WI38 (cell line): ENCODE measurements around the gene ERP27.

Experiments used
- H3K4me3 ChIP-seq: 2 replicates; pipeline ENCODE4 v1.5.1; 2011; ENCODE audit warnings: low read depth, mild to moderate bottlenecking, control low read depth, low read length
- TF ChIP-seq, protein P1 (sequence below): IDR thresholded peaks from 2 replicates; pipeline ENCODE4 v1.5.1; 2012; ENCODE audit warnings: low read depth, mild to moderate bottlenecking, control low read depth, low read length

ERP27 gene

DNA sequence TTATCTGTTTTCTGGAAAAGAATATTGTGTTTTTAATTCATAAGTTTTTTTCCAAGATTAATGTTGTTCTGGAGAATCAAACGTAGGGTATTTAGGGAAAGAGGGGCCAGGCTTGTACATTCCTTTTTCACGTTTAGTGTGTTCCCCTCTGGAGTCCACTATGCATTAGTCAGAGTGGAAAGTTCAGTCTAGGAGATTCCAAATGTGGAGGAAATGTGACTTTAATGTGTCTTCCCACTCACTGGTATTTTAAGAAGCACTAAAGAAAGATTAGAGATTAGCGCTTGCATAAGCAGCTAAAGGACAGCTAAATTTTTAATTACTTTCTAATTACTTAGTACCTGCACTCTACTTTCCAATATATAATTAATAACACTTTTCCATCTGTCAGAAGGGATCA, 30.1 kb upstream of the ERP27 start:
- TF ChIP-seq, protein P1, sequence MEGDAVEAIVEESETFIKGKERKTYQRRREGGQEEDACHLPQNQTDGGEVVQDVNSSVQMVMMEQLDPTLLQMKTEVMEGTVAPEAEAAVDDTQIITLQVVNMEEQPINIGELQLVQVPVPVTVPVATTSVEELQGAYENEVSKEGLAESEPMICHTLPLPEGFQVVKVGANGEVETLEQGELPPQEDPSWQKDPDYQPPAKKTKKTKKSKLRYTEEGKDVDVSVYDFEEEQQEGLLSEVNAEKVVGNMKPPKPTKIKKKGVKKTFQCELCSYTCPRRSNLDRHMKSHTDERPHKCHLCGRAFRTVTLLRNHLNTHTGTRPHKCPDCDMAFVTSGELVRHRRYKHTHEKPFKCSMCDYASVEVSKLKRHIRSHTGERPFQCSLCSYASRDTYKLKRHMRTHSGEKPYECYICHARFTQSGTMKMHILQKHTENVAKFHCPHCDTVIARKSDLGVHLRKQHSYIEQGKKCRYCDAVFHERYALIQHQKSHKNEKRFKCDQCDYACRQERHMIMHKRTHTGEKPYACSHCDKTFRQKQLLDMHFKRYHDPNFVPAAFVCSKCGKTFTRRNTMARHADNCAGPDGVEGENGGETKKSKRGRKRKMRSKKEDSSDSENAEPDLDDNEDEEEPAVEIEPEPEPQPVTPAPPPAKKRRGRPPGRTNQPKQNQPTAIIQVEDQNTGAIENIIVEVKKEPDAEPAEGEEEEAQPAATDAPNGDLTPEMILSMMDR = no peak
- no peak overlapping the region for H3K4me3 ChIP-seq

DNA sequence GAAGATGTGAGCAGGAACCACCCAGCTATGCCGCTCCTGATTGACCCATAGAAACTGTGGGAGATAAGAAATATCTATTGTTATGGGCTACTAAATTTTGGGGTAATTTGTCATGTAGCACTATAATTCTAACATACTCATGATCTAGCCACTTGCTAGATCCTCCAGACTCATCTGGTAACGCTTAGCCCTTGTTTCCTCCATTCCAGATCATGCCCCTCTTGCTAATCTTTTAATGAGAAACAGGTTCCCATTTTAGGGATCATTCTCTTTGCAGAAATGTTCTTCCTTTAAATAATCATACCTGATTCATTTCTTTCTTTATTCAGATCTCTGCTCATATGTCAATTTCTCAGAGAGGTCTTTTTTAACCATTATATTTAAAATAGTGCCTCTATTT, 26.9 kb upstream of the ERP27 start:
- H3K4me3 ChIP-seq = no peak overlapping the region
- TF ChIP-seq, protein P1 = no peak

DNA sequence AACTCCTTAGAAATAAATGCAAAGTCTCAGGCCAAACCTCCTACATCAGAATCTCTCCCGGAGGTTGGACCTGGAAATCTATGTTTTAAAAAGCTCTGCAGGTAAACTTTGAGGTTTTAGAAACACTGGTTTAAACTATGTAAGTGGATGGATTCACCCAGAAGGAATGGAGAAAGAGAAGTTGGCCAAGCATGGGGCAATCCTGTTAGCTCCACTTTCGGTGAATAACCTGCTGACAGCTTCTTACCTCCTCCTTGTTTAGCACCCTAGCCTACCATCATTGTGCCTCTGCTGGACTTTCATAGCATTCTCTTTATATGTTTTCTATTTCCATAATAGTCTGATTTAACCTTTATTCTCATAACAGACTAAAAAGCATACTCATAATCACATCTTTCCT, 26.1 kb upstream of the ERP27 start:
- TF ChIP-seq, protein P1 = no peak
- H3K4me3 ChIP-seq = no peak overlapping the region

DNA sequence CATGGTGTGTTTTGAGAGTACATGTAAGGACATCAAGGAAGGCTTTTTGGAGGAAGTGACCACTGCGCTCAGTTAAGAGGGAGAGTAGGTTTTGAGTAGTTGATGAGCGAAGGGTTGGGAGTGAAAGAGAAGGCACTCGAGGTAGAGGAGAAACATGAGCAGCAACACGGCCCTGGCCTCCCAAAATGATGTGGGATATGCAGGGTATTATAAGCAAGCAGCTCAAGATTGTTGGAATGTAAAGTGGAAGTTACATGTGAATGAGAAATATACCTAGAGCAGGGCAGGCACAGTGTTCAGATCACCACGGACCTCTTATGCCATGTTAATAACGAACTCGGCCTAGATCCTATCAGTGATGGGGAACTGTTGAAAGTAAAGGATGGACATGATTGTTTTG, 25.2 kb upstream of the ERP27 start:
- H3K4me3 ChIP-seq = no peak overlapping the region
- TF ChIP-seq, protein P1 = no peak

DNA sequence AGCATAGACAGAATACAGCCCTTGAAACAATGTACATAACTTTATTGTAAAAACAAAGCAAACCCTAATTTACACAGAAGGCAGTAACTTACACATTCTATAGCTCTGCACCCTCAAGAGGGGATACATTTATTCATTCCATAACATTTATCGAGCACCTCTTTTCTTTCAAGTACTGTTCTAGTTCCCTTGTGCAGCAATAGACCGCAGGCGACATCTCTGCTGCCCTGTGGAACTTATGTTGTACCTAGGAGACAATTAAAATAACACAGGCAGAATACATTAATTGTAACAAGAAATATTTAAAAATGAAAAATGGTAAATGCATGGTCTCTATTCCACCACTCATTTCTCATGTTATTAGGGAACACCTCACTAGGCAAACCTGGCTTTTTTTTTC, 24.5 kb upstream of the ERP27 start:
- TF ChIP-seq, protein P1 = no peak

DNA sequence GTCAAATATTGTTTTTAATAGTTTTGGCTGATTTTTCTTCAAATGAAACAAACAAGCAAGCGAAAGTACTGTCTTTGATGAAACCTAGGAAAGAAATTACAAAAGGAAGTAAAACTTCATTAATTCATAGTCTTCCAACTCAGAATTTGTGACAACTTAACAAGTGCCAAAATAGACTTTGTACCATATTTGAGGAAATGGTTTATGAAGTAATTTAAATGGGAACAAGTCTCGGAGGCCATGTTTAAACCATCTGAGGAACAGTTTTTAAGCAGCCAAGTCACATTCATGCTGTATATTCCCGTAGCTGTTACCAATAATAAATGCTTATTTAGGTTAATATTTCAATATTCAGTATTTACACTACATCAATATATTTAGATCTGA, 23.8 kb upstream of the ERP27 start:
- no peak overlapping the region for H3K4me3 ChIP-seq
- TF ChIP-seq, protein P1 = no peak

More for the DNA sequence above, 24.5 kb upstream of the ERP27 start:
- H3K4me3 ChIP-seq = no peak overlapping the region

DNA sequence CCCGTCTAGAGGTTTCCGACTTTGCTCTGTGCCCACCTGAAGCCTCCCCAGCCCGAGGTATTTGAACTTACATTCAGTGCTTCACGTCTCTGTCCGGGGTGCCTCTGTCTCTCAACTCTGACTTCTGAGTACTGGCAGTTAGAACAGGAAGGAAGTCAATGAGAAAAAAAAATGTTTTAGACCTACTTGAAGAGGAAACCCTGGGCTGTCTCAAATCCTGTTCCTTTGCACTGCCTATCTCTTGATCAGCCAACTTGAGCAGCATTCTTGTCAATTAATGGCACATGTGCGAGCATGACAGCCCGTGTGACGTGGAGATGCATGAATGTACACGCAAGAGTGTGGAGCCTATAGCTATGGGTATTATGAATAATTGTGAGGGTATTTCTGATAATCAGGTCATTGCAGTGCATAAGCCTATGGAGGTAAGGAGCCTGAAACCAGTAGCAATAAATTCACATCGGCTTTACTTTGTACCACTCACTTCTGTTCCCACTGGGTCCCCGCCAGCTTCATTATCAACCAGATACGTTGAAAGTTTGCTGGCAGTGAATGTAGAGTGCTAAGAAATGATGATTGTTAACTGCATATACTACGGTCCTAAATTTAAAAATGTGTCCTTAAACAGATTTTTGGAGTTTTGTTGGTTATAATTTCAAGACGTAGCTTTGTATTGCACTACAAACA, 23.3 kb upstream of the ERP27 start, which contains the start of gene ARHGDIB:
Gene ARHGDIB, minus strand, starts transcription at position 136 of the 687 bp plus-strand sequence. CDS start 10,889 bp downstream, outside the sequence.
- H3K4me3 ChIP-seq = no peak within 1 kb of the TSS
- TF ChIP-seq, protein P1 = no peak
